Measurements from ENCODE around the gene PICALM. TPM values are rescaled to one million over a fixed set of nuclear protein-coding genes. Genes with fewer than 3 reads are reported as not detected.

The PICALM gene, protein sequence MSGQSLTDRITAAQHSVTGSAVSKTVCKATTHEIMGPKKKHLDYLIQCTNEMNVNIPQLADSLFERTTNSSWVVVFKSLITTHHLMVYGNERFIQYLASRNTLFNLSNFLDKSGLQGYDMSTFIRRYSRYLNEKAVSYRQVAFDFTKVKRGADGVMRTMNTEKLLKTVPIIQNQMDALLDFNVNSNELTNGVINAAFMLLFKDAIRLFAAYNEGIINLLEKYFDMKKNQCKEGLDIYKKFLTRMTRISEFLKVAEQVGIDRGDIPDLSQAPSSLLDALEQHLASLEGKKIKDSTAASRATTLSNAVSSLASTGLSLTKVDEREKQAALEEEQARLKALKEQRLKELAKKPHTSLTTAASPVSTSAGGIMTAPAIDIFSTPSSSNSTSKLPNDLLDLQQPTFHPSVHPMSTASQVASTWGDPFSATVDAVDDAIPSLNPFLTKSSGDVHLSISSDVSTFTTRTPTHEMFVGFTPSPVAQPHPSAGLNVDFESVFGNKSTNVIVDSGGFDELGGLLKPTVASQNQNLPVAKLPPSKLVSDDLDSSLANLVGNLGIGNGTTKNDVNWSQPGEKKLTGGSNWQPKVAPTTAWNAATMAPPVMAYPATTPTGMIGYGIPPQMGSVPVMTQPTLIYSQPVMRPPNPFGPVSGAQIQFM
- 100 to 1,000 TPM; 113 to 119 TPM for total RNA-seq

DNA sequence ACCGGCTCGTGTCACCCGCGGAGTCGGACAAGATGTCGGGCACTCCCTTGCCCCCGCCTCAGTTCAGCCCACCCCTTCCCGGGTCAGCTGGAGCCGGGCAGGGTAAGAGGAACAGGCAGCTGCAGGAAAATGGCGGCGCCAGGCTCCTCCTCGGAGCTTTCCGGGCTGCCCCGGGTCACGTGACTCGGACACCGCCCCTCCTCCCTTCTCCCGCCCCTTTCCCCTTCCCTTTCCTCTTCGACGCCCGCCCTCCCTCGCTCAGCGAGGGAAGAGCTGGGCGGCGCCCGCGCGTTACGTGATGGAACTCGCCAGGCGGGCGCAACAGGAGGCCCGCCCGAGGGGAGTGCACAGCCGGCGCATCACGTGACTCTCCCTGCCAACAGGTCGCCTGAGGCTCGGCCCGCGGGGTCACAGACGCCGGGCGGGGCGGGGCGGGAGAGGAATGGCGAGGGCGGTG, at the start of gene PICALM:
Gene PICALM, minus strand, starts transcription at position 134 of the 457 bp plus-strand sequence. CDS start 304 bp downstream, outside the sequence.

Other genes starting within 250 kb of the PICALM start
- not detected for gene CCDC83, start 213.7 kb downstream of the PICALM start, total RNA-seq
- gene EED, start 175.7 kb upstream of the PICALM start, total RNA-seq: 10 to 100 TPM; 37.8 to 38.8 TPM
- gene HIKESHI, start 233.2 kb upstream of the PICALM start, total RNA-seq: 10 to 100 TPM; 34.1 to 36.3 TPM